CD4-positive, alpha-beta T cell (primary cell): Measurements from ENCODE around the gene UNC79. TPM values are rescaled to one million over a fixed set of nuclear protein-coding genes. Genes with fewer than 3 reads are reported as not detected.
A peak's percentile ranks its signal among the peaks of the same experiment; 100 is the strongest.
"Not testable (repeated sequence)": the region's sequence is repeated elsewhere in the genome, so short reads cannot be mapped to it uniquely, and the experiment has no call there.

Source experiments
- ATAC-seq: fragments of 200-7000 bp; cut with Tn5 transposase; one replicate; pipeline ENCODE4 v1.10.0; 2022; ENCODE audit warnings: mild to moderate bottlenecking; ENCODE audit not compliant: poor library complexity
- CTCF ChIA-PET: fragments of 350-600 bp; sonication (Branson Sonifier 250); formaldehyde crosslinking; loops from one replicate; lab custom pipeline; 2021; ENCODE audit warnings: antibody characterized with exemption, inconsistent platforms; lab: Charles Lee
- POLR2A ChIA-PET: fragments of 350-600 bp; sonication (Branson Sonifier 250); formaldehyde crosslinking; loops from one replicate; lab custom pipeline; 2021; ENCODE audit warnings: antibody characterized with exemption, inconsistent platforms; lab: Charles Lee
- DNase-seq, 14 experiments: peaks; one replicate each; pipeline ENCODE4 v3.0.0-alpha.2; 2013 to 2020; ENCODE audit warnings: mixed read lengths in 2 of 14
- H3K27ac ChIP-seq, 2 donors: one replicate each; pipeline versions ENCODE4 v1.5.1 to v1.7.0; 2013; ENCODE audit warnings: low read length in 2 of 2, low read depth in 1 of 2, mild to moderate bottlenecking in 1 of 2
- H3K27me3 ChIP-seq, 2 experiments: 1 replicate in 1 of 2; 2 replicates in 1 of 2; pipeline versions ENCODE4 v1.6.1 to v1.7.0; 2013; ENCODE audit warnings: low read length in 2 of 2, control low read depth in 1 of 2, mild to moderate bottlenecking in 1 of 2, moderate library complexity in 1 of 2; ENCODE audit not compliant: insufficient read depth in 2 of 2, control insufficient read depth in 1 of 2
- H3K36me3 ChIP-seq: one replicate; pipeline ENCODE4 v1.6.1; 2013; ENCODE audit warnings: low read length, control low read depth; ENCODE audit not compliant: insufficient read depth
- H3K4me1 ChIP-seq: one replicate; pipeline ENCODE4 v1.6.1; 2013; ENCODE audit warnings: low read length, control low read depth; ENCODE audit not compliant: insufficient read depth
- H3K4me3 ChIP-seq: one replicate; pipeline ENCODE4 v1.5.1; 2013; ENCODE audit warnings: mild to moderate bottlenecking, low read length, moderate library complexity
- H3K9me3 ChIP-seq, 2 experiments: 1 replicate in 1 of 2; 2 replicates in 1 of 2; pipeline versions ENCODE4 v1.6.1 to v1.7.0; 2013; ENCODE audit warnings: low read length in 2 of 2, mild to moderate bottlenecking in 2 of 2, control low read depth in 1 of 2, moderate library complexity in 1 of 2; ENCODE audit not compliant: control insufficient read depth in 1 of 2, insufficient read depth in 1 of 2
- H3K27ac Mint-ChIP-seq: one replicate; pipeline ENCODE4 v1.8.0; 2020; ENCODE audit warnings: mixed read lengths
- H3K27me3 Mint-ChIP-seq: one replicate; pipeline ENCODE4 v1.8.0; 2021; ENCODE audit warnings: mixed read lengths
- H3K36me3 Mint-ChIP-seq: one replicate; pipeline ENCODE4 v1.8.0; 2021; ENCODE audit warnings: low read depth, mixed read lengths
- H3K4me1 Mint-ChIP-seq: one replicate; pipeline ENCODE4 v1.8.0; 2021; ENCODE audit warnings: low read depth, mixed read lengths
- H3K4me3 Mint-ChIP-seq: one replicate; pipeline ENCODE4 v1.8.0; 2020; ENCODE audit warnings: mild to moderate bottlenecking, mixed read lengths
- H3K9me3 Mint-ChIP-seq: one replicate; pipeline ENCODE4 v1.8.0; 2020; ENCODE audit warnings: mixed read lengths
- intact Hi-C, 2 experiments: fragments of 100-400 bp; cut with DNase I in 1 of 2; cut with micrococcal nuclease in 1 of 2; formaldehyde crosslinking; loops; one replicate each; pipeline versions ENCODE4 v1.15.1 to v1.9.0; 2023 to 2025; cut with DNase I, micrococcal nuclease
- total RNA-seq, 174 experiments: library from RNA in 2 of 174; stranded (reverse) in 2 of 174; gene quantifications; one replicate each; pipeline ENCODE4 v1.2.3 and lab custom pipeline; 2021 to 2026
- TF ChIP-seq, protein P1 (sequence below): fragments of 200-600 bp; IDR thresholded peaks from one replicate; pipeline ENCODE4 v1.8.0; 2022; ENCODE audit warnings: antibody characterized with exemption, mild to moderate bottlenecking

Gene UNC79
- total RNA-seq, 2 experiments from 2014 or later: not detected

DNA sequence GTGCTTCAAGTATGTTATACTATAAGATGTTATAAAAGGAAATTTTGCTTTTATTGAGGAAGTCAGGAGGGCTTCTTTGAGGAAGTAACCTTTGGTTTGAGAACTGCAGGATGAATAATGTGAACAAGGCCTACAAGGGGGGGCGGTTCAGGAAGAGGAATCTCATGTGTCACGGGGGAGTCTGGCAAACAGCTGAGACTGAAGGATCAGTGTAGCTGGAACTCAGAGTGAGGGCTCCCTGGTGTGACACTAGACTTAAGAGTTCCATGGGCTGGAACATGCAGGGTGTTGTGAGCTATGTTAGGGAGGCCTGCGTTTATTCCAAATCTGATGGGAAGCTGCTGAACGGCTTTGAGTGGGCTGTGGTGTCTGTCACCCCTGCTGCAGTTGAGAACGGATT, 62.3 kb downstream of the UNC79 start:
- peaks cover 6% of the 10 kb centered on the region for H3K27me3 Mint-ChIP-seq
- no peak overlapping the region for H3K27ac ChIP-seq

GRCh38 chr14:93493622-93494021, 62.9 kb downstream of the UNC79 start:
- H3K36me3 ChIP-seq, H3K4me3 Mint-ChIP-seq, H3K27me3 ChIP-seq, H3K36me3 Mint-ChIP-seq, CTCF ChIA-PET, intact Hi-C loops, H3K4me3 ChIP-seq, H3K4me1 ChIP-seq, ATAC-seq, H3K27ac ChIP-seq, H3K9me3 Mint-ChIP-seq, POLR2A ChIA-PET, H3K9me3 ChIP-seq, H3K4me1 Mint-ChIP-seq, H3K27ac Mint-ChIP-seq, DNase-seq, H3K27me3 Mint-ChIP-seq: not testable (repeated sequence)

More for the DNA sequence above, 62.3 kb downstream of the UNC79 start:
- no peaks in the 10 kb centered on the region for H3K36me3 ChIP-seq
- DNase-seq: peak in 2 of 14 experiments; percentile 9 to 19
- ChIA-PET POLR2A (no interaction called here), CTCF (no interaction called here)
- Mint-ChIP-seq H3K4me1 (no peaks in the 10 kb centered on the region), H3K36me3 (no peaks in the 10 kb centered on the region), H3K4me3 (no peak overlapping the region), H3K9me3 (peaks cover 2% of the 10 kb centered on the region), H3K27ac (no peak overlapping the region)
- TF ChIP-seq, protein P1, sequence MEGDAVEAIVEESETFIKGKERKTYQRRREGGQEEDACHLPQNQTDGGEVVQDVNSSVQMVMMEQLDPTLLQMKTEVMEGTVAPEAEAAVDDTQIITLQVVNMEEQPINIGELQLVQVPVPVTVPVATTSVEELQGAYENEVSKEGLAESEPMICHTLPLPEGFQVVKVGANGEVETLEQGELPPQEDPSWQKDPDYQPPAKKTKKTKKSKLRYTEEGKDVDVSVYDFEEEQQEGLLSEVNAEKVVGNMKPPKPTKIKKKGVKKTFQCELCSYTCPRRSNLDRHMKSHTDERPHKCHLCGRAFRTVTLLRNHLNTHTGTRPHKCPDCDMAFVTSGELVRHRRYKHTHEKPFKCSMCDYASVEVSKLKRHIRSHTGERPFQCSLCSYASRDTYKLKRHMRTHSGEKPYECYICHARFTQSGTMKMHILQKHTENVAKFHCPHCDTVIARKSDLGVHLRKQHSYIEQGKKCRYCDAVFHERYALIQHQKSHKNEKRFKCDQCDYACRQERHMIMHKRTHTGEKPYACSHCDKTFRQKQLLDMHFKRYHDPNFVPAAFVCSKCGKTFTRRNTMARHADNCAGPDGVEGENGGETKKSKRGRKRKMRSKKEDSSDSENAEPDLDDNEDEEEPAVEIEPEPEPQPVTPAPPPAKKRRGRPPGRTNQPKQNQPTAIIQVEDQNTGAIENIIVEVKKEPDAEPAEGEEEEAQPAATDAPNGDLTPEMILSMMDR: no peak
- no peaks in the 10 kb centered on the region for H3K27me3 ChIP-seq
- no peak overlapping the region for H3K4me3 ChIP-seq
- no peaks in the 10 kb centered on the region for H3K4me1 ChIP-seq
- intact Hi-C loops: no loop called here
- H3K9me3 ChIP-seq: peaks cover 0 to 5% of the 10 kb centered on the region in 2 experiments
- no peak for ATAC-seq

GRCh38 chr14:93496856-93497741, 66.4 kb downstream of the UNC79 start:
- no peak overlapping the region for H3K4me3 ChIP-seq
- TF ChIP-seq, protein P1: no peak
- ATAC-seq: no peak
- POLR2A ChIA-PET: no interaction called here
- no peaks in the 10 kb centered on the region for H3K36me3 Mint-ChIP-seq
- no peaks in the 10 kb centered on the region for H3K27me3 Mint-ChIP-seq
- no peaks in the 10 kb centered on the region for H3K9me3 ChIP-seq
- H3K4me1 ChIP-seq: no peaks in the 10 kb centered on the region
- peaks cover 2% of the 10 kb centered on the region for H3K9me3 Mint-ChIP-seq
- no peaks in the 10 kb centered on the region for H3K36me3 ChIP-seq
- DNase-seq: no peak
- no peak overlapping the region for H3K27ac Mint-ChIP-seq
- CTCF ChIA-PET: interaction anchor here (1.1 kb wide), 1 partner anchor 10 kb away, joined by 4 read pairs; no protein-coding TSS in a partner anchor
- intact Hi-C loops: no loop called here
- H3K4me1 Mint-ChIP-seq: no peaks in the 10 kb centered on the region
- H3K27ac ChIP-seq: no peak overlapping the region
- H3K4me3 Mint-ChIP-seq: no peak overlapping the region
- H3K27me3 ChIP-seq: no peaks in the 10 kb centered on the region
